Measurements from ENCODE around the gene TSC22D1.

TSC22D1 gene

DNA sequence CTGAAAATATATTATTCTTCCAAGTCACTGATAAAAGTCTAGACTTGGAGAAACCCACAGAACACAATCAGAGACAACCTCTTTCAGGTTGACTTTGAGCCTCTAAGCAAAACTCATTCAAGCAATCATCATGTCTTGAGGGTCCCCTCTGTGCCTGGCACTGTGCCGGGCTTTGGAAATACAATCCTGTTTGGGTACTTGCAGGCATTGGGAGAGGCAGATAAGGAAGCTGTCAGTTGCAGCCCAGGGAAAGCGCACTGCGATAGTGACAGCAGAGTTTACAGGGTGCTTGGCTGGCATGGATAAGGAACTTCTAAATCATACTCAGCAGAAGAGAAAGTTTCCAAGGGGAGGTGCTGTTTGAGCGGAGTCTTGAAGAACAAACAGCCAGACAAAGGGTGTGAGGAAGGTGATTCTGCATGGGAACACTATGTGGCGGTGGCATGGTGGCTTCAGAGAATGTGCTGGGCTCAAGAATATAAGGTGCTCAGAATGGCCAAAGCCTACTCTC, 193.4 kb downstream of the TSC22D1 start:
- DNase-seq (ENCODE audit: low read depth in 2 of 2), result no peak
